Stimulated activated CD8-positive, alpha-beta memory T cell treated with anti-CD3 and anti-CD28 coated beads, Interleukin-12 subunit alpha, Interleukin-12 subunit beta, amount 100 ng/mL, for 1 hour (primary cell): ENCODE measurements around the gene CDC14A.

Experiments used
- DNase-seq: peaks from one replicate; pipeline ENCODE4 v3.0.0-alpha.2; 2020; ENCODE audit warnings: low read depth

CDC14A gene

GRCh38 chr1:100497796-100498195, 145.5 kb downstream of the CDC14A start:
- no peak for DNase-seq

- DNase-seq = no peak
These were observed 147.0 kb downstream of the CDC14A start for GRCh38 chr1:100499194-100499811.

DNA sequence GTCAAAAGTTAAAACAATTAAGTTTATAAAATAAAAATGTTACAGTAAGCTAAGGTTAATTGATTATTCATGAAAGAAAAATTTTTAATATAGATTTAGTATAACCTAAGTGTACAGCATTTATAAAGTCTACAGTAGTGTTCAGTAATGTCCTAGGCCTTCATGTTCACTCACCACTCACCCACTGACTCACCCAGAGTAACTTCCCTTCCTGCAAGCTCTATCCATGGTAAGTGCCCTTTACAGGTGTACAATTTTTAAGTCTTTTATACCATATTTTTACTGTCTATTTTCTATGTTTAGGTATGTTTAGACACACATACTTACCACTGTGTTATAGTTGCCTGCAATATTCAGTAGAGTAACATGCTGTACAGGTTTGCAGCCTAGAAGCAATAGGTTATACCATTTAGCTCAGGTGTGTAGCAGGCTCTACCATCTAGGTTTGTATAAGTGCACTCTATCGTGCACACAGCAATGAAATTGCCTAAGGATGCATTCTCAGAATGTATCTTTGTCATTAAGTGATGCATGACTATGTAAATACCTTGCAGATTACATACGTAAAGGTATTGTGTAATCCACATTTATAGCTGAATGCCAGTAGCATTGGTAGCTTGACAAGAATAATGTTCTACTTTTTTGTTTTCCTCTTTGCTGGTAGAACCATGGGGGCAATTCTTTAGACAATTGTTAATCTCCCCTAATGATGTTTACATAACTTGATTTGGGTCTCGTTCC, 149.9 kb downstream of the CDC14A start:
- no peak for DNase-seq

DNA sequence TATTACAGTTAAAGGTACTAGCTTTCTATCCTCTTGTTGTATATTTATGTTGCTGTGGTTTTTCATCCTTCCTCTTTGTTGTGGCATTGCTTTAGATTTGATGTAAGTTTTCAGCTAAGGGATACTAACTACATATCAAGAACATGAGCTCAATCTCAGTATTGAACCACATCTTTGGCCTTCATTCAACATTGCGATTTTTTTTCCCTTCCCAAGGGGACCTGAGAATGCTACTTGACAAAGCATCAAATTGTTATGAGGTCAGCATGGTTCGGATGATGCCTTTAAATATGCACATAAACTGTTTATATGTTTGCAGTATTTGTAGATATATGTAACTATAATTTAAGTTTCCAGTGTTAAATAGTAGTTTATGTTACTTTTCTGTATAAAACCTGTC, 153.9 kb downstream of the CDC14A start:
- DNase-seq = no peak

DNA sequence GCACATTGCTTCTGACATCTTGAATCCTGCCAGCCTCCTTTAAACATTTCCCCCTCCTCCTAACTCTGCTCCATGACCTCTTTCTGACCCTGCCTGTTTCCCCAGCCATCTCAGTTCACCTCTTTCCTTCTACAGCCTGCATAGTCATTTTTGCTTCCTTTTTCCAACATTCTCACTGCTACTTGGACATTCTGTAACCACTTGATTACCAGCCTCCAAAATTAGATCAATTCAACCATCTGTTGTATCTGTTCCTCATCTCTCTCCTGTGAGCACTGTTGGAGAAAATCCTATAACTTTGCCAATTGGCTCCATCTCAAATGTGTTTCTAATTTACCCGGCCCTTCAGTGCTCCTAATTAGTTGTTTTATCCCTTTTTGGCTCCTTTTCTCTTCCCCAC, 158.1 kb downstream of the CDC14A start:
- DNase-seq = no peak

DNA sequence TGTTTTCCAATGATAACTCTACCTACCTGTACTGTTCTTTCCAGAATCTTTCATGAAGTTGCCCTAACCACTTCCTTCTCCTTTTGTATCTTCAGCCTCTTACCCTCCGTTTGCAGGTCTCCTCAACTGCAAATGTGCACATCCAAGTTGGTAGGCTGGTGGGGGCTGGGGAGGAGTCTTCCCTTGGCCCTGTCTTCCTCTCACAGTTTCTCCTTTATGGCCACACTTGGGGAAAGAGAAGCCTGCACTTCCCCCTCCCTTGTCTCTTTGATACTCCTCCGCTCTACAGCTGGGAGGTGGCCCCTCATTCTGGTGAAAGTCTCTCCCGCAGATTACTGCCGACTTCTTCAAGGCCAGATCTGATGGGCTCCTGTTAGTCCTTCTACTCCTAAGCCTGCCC, 158.8 kb downstream of the CDC14A start:
- DNase-seq = no peak

DNA sequence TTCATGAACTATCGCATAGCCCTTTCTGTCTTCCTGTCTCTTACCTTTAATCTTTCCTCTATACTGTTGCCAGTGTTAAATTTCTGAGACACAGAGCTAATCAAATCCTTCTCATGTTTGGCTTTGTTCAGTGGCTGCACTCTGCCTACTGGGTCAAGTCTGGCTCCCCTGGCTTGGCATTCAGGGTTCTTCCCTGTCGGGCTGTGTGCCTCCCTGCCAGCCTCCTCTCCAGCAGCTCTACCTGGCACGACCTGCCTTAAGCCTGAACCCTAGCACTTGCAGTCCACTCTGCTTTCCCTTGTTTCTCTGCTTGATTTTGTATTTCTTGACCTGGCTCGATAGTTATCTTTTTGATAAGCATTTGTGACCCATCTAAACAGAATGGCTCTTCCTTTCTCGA, 159.5 kb downstream of the CDC14A start:
- no peak for DNase-seq

DNA sequence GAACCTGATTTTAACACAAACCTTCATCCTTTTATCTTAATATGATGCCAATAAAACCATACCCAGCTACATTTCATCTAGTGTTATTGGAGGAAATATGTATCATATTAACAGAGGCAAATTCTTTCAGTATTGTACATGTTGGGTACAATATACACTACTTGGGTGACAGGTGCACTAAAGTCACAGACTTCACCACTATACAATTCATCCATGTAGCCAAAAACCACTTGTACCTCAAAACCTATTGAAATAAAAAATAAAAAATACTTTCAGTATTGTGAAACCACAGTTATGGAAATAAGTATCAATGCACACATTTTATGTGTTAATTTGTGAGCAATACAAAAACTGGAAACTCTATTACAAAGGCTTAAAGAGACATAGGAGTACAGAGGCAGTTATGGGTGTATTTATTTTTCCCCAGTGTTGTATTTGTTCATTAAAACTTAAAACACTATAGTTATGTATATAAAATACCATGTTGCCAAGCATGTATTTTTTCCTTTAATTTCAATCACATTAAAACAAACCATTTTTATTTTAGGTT, 160.6 kb downstream of the CDC14A start:
- DNase-seq = no peak

- DNase-seq = no peak
These were observed 164.6 kb downstream of the CDC14A start for GRCh38 chr1:100516857-100517256.

GRCh38 chr1:100517515-100517914, 165.2 kb downstream of the CDC14A start:
- no peak for DNase-seq

GRCh38 chr1:100518023-100518422, 165.7 kb downstream of the CDC14A start:
- DNase-seq = no peak

DNA sequence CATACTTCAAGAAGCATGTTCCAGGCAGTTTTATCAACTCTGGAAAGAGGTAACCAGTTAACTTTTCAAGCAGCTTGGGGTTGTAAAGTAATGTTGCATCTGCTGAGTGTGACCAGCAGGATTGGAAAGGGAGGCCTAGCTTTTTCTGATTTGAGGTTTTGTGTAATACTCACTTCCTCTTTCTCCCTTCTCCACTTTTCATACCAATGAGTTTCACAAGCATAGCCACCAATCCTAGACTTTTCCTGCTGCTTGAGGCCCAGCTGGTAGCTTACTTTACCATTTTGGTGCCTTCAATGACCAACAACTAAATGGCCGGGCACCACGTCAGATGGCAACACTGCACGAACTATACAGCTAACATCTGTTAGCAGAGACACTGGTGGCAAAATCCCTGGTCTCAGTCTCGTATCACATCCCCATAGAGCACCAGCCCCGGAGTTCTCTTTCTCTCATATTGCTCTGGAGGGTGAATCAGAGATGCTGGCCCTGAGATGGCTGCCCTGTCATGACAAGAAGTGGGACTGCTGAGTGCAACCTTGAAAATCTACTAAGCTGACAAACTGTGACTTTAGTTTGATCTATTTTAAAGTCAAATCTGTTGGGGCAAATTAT, 170.8 kb downstream of the CDC14A start:
- DNase-seq = no peak

DNA sequence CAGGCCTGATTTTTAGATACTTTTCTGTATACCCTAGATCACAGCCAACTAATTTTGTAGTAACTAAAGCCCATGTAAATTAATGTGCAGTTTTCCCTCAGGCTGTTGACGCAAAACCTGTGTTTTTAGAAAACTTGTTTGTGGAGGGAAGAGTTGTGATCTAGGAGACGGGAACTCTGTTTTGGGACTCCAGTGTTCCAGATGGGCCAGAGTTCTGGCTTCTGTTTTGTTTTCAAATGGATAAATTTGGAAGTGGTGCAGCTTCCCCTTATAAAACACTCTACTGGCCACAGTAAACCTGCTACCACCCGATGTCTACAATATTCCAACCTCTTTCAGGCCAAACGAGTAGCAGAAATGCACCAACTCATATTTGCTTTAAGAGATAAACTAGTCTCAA, 172.0 kb downstream of the CDC14A start:
- no peak for DNase-seq

GRCh38 chr1:100526894-100527293, 174.6 kb downstream of the CDC14A start:
- DNase-seq = no peak

- no peak for DNase-seq
These were observed 176.6 kb downstream of the CDC14A start for GRCh38 chr1:100528871-100529270.

- no peak for DNase-seq
These were observed 177.8 kb downstream of the CDC14A start for GRCh38 chr1:100530141-100530540.

DNA sequence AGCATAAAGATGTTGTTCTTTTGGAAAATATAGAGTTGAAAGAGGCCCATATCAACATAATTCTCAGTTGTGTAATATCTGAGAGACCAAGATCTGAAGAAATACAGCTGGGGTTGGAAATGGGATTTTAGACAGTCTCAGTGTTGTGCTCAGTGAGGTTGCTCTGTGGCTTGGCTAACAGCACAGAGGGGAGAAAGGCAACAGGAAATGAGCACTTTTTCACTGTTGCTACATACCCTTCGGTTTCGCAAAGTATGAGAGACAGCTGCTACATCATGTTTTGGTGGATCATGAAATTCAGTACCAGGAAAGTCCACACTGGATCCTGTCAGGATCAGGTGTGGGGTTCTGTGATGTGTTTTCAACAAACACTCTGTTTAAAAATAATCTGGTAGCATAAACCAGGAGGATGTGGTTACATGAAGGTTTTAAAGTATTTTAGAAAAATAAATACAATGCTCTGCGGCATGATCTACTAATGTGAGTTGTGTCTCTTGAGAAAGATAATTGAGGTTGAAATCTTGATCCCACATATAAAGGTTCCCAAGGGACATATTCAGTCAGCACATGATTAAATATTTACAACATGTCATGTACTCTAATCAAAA, 178.7 kb downstream of the CDC14A start:
- DNase-seq = no peak

GRCh38 chr1:100532645-100533044, 180.3 kb downstream of the CDC14A start:
- no peak for DNase-seq

DNA sequence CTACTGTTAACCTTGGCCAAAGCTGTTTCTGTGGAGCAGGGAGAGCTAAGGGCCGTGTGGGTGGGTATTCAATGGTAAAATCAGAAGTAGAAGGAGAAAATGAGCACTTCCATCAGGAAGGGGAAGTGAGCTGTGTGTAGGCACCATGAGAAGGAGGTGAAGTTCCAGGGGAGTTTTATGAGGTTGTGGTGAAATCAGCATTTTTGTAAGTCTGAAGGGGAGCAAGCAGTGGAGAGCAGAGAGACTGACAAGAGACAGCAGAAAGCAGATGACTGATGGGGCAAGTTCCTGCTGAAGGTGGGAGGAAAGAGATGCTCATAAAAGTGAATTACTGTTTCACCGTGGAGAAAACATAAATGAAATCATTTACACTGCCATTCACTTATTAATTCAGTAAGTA, 183.0 kb downstream of the CDC14A start:
- DNase-seq = no peak

GRCh38 chr1:100536031-100536430, 183.7 kb downstream of the CDC14A start:
- DNase-seq = no peak

DNA sequence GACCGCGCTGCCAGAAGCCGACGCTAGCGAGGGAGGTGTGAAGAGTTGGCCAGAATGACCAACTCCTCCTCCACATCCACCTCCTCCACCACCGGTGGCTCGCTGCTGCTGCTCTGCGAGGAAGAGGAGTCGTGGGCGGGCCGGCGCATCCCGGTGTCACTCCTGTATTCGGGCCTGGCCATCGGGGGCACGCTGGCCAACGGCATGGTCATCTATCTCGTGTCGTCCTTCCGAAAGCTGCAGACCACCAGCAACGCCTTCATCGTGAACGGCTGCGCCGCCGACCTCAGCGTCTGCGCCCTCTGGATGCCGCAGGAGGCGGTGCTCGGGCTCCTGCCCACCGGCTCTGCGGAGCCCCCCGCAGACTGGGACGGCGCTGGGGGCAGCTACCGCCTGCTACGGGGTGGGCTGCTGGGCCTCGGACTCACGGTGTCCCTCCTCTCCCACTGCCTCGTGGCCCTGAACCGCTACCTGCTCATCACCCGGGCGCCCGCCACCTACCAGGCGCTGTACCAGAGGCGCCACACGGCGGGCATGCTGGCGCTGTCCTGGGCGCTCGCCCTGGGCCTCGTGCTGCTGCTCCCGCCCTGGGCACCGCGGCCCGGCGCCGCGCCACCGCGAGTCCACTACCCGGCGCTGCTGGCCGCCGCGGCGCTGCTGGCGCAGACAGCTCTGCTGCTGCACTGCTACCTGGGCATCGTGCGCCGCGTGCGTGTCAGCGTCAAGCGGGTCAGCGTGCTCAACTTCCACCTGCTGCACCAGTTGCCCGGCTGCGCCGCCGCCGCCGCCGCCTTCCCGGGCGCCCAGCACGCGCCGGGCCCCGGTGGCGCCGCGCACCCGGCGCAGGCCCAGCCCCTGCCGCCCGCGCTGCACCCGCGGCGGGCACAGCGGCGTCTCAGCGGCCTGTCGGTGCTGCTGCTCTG, 186.9 kb downstream of the CDC14A start:
- no peak for DNase-seq
